HUES64 (cell line): ENCODE measurements around the gene KATNB1.
"Not testable (repeated sequence)": the region's sequence is repeated elsewhere in the genome, so short reads cannot be mapped to it uniquely, and the experiment has no call there.

Experiments
- H3K27ac ChIP-seq: 2 replicates; pipeline ENCODE4 v1.7.0; 2013; ENCODE audit warnings: low read depth, low read length, inconsistent platforms
- H3K27me3 ChIP-seq: 2 replicates; pipeline ENCODE4 v1.6.1; 2013; ENCODE audit warnings: mild to moderate bottlenecking, low read length; ENCODE audit not compliant: insufficient read depth
- H3K36me3 ChIP-seq: 2 replicates; pipeline ENCODE4 v1.6.1; 2013; ENCODE audit warnings: mild to moderate bottlenecking, low read length; ENCODE audit not compliant: insufficient read depth
- H3K4me1 ChIP-seq: 2 replicates; pipeline ENCODE4 v1.6.1; 2013; ENCODE audit warnings: mild to moderate bottlenecking, low read length, moderate library complexity; ENCODE audit not compliant: insufficient read depth
- H3K4me3 ChIP-seq: 2 replicates; pipeline ENCODE4 v1.5.1; 2013; ENCODE audit warnings: mild to moderate bottlenecking, low read length, moderate library complexity
- H3K9ac ChIP-seq: 2 replicates; pipeline ENCODE4 v1.6.1; 2013; ENCODE audit warnings: mild to moderate bottlenecking, low read depth, low read length
- H3K9me3 ChIP-seq: 2 replicates; pipeline ENCODE4 v1.6.1; 2013; ENCODE audit warnings: low read depth, low read length; ENCODE audit not compliant: insufficient read depth
- WGBS: fragments of 150-250, 120-280 bp; methylation state at CpG from one replicate; pipeline ENCODE4 v1.1.7; 2013; ENCODE audit warnings: missing lambda C conversion rate; 5-methylcytosine and 5-hydroxymethylcytosine counted together

The KATNB1 gene

DNA sequence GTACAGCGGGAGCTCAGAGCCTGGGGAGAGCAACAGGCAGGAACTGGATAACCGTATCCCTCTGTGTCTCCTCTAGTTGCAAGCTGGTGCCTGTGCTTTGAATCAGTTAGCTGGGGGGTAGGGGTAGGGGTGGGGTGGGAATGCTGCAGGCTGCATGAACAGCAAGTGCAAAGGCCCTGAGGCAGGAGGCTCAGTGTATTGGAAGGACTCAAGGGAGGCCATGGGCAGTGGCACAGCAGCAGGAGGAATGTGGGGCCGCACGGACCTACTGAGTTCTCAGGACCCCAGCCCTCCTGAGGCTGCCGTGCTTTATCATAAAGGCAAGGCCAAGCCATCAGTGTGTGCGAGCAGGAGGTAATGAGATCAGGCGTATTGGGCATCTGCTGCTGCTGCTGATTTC lies 3.3 kb downstream of the KATNB1 start:
- Histone ChIP-seq H3K4me1 (peaks cover 5% of the 10 kb centered on the region; the same call in 1 of the 2 replicates), H3K27ac (no peak overlapping the region), H3K9me3 (no peaks in the 10 kb centered on the region), H3K27me3 (no peaks in the 10 kb centered on the region), H3K36me3 (peaks cover 24% of the 10 kb centered on the region; the same call in 1 of the 2 replicates), H3K9ac (no peak overlapping the region), H3K4me3 (no peak overlapping the region)
- WGBS = 94% methylated on average over 7 of the region's 7 CpGs

DNA sequence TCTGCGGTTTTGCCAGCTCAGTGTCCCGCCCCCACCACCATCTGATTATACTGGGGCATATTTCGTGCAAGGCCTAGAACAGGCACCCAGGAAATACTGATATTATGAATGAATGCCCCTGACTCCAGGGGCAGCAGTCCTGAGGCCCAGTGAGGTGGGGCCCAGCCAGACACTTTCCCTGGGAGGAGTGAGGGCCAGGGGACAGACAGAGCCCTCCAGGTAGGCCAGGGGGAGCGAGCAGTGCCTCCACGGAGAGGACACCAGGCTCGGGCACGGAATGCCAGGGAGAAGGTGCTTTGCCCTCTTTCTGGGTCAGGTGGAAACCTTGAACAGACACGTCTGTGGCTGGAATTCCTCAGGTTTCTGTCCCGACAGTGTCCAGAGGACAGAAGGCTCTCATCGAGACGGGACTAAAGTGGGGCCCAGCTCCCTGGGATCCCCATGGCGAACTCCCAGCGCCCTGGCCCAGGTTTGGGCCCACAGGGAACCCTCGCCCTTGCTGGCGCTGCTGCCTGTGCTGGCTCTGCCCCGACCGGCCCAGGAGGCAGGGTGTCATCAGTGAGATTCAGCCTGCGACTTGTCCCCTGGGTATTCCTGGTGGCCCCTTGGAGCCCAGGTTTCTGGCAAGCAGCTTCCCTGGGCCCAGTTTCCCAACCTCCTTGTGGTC lies 4.3 kb downstream of the KATNB1 start:
- H3K9me3 ChIP-seq = no peaks in the 10 kb centered on the region
- H3K27me3 ChIP-seq = no peaks in the 10 kb centered on the region
- no peak overlapping the region for H3K27ac ChIP-seq
- peaks cover 24% of the 10 kb centered on the region; the same call in 1 of the 2 replicates for H3K36me3 ChIP-seq
- peaks cover 5% of the 10 kb centered on the region; the same call in 1 of the 2 replicates for H3K4me1 ChIP-seq
- H3K4me3 ChIP-seq = no peak overlapping the region
- H3K9ac ChIP-seq = no peak overlapping the region
- 94% methylated on average over 18 of the region's 18 CpGs for WGBS

DNA sequence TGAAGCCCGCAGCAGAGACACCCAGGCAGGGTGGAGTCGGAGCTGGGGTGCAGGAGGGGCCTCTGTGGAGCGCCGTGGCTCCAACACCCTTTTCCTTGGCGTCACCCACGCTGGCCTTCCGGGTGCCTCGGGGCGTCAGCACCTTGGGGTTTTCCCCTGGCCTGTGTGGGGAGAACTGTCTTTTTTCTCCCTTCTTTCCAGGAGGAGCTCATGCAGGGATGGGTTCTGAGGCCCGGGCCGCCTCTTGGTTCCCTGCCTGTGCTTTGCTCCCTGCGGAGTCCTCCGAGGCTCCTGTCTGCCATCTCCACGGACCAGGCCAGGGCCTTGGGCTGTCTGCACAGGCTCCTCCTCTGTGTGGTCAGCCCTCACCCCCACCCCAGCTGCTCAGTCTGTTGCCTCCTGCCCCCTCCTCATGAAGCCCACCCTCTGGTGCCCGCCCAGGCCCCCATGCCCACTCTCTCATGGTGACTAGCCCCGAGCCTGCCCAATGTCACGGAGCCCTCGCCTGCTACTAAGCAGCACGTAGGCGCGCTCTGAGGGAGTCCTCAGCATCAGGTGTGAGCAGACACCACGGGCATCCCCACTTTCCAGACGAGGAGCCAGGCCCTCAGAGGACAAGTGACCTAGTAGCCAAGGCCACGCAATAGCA lies 5.0 kb downstream of the KATNB1 start:
- no peaks in the 10 kb centered on the region for H3K27me3 ChIP-seq
- WGBS = 92% methylated on average over 24 of the region's 24 CpGs
- H3K36me3 ChIP-seq = peaks cover 24% of the 10 kb centered on the region; the same call in 1 of the 2 replicates
- H3K4me1 ChIP-seq = peaks cover 5% of the 10 kb centered on the region; the same call in 1 of the 2 replicates
- H3K27ac ChIP-seq = no peak overlapping the region
- no peaks in the 10 kb centered on the region for H3K9me3 ChIP-seq
- H3K4me3 ChIP-seq = no peak overlapping the region
- H3K9ac ChIP-seq = no peak overlapping the region

DNA sequence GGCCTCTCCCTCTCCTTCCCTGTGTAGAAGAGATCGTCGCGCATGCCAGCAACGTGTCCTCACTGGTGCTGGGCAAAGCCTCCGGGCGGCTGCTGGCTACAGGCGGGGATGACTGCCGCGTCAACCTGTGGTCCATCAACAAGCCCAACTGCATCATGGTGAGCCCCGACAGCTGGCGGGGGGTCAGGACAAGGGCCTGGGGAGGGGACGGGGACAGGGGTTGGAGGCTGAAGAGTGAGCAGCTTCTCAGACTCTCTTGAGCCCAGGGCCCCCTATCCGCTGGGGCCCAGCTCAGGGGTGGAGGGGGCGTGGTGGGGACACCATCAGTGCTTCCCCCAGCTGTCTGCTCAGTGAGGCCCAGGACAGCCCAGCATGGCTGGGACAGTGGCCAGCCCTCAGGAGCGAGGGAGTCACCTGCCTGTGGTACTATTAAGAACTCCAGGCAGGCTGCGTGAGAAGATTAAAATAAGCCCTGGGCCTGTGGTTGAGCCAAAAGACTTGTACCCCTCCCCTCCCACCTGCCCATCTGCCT lies 6.2 kb downstream of the KATNB1 start:
- Histone ChIP-seq H3K36me3 (peaks cover 24% of the 10 kb centered on the region; the same call in 1 of the 2 replicates), H3K9me3 (no peaks in the 10 kb centered on the region), H3K4me1 (peaks cover 3% of the 10 kb centered on the region; the same call in 1 of the 2 replicates), H3K27me3 (no peaks in the 10 kb centered on the region), H3K9ac (no peak overlapping the region), H3K4me3 (no peak overlapping the region), H3K27ac (no peak overlapping the region)
- 94% methylated on average over 16 of the region's 16 CpGs for WGBS

DNA sequence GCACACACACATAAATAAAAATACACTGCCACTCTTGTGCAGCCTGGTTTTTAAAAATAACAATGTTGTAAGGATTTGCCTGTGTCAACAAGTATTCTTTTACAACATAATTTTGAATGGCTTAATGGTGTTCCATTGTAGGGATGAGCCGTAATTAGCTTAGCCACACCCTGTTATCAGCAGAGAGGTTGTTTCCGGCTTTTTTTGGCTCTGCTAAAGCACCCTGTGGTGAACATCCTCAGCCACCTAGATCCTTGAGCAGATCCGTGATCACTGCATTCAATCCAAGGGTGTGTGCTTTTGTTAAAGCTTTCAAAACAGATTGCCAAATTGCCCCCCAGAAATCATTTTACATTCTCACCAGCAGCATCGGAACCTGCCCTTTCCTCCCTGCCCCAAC lies 7.0 kb downstream of the KATNB1 start:
- WGBS = 79% methylated on average over 4 of the region's 4 CpGs
- Histone ChIP-seq H3K4me1 (no peaks in the 10 kb centered on the region), H3K27ac (no peak overlapping the region), H3K4me3 (no peak overlapping the region), H3K9ac (no peak overlapping the region), H3K36me3 (peaks cover 19% of the 10 kb centered on the region; the same call in 1 of the 2 replicates), H3K27me3 (no peaks in the 10 kb centered on the region), H3K9me3 (no peaks in the 10 kb centered on the region)

DNA sequence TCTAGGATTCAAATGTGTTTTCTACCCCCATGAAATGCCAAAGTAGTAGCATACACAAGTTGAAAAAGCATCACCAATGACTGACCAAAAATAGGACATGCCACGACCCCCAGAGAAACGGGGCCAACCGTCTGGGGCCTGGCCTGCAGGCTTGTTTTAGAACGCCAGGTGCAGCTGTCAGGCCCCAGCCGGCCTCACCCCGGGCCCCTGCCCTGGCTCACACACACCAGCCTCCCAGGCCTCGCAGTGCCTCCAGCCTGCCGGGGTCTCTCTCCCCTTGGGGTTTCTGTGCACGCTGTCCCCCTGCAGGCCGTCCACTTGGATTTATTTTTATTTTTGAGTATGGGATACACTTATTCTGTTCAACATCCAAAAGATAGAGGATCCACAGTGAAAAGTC lies 7.9 kb downstream of the KATNB1 start:
- Histone ChIP-seq H3K9me3 (no peaks in the 10 kb centered on the region), H3K27ac (no peak overlapping the region), H3K4me3 (no peak overlapping the region), H3K9ac (no peak overlapping the region), H3K4me1 (no peaks in the 10 kb centered on the region), H3K36me3 (peaks cover 14% of the 10 kb centered on the region; the same call in 1 of the 2 replicates), H3K27me3 (no peaks in the 10 kb centered on the region)
- 94% methylated on average over 7 of the region's 10 CpGs for WGBS

DNA sequence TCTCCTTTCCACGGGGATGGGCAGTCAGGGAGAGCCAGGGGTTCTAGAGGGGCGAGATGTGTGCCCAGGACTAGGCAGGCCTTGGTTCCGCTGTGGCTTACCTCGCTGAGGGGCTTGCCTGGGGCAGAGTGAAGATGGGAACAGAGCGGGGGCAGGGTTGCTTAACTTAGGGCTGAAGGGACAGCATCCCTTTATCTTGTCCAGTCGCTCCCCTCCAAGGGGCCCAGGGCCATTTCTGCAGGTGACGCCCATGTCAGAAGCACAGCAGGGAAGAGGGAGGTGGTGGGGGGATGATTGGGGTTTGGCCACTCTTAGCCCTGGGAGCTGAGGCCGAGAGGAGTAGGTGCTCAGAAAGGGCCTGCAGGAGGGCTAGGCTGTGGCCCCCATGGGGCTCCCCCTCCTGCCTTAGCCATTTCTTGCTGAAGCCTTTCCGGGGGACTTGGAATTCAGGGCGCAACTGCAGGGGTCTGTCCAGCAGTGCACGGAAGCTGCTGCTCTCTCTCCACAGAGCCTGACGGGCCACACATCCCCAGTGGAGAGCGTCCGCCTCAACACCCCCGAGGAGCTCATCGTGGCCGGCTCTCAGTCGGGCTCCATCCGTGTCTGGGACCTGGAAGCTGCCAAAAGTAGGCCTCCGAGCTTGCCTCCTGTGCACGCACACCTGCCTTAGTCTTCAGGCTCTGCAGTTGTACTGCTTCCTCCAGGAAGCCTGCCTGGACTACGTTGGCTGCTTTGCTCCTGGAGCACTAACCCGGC lies 8.5 kb downstream of the KATNB1 start:
- 90% methylated on average over 23 of the region's 23 CpGs for WGBS
- Histone ChIP-seq H3K9me3 (no peaks in the 10 kb centered on the region), H3K36me3 (peaks cover 14% of the 10 kb centered on the region; the same call in 1 of the 2 replicates), H3K4me1 (no peaks in the 10 kb centered on the region), H3K4me3 (no peak overlapping the region), H3K9ac (no peak overlapping the region), H3K27me3 (no peaks in the 10 kb centered on the region), H3K27ac (no peak overlapping the region)

DNA sequence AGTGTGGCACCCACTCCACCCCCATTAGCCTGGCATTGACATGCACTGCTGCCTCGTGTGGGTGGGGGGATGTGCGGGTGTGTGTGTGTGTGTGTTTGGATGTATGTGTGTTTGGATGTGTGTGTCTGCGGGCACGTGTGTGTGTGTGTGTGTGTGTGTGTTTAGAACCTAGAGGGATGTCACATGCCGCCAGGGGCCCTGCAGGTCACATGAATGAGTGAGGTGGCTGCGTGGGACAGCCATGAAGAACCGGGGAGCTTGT lies 9.0 kb downstream of the KATNB1 start:
- Histone ChIP-seq H3K27ac (no peak overlapping the region), H3K4me1 (no peaks in the 10 kb centered on the region), H3K36me3 (peaks cover 14% of the 10 kb centered on the region; the same call in 1 of the 2 replicates), H3K27me3 (no peaks in the 10 kb centered on the region), H3K4me3 (no peak overlapping the region), H3K9ac (no peak overlapping the region), H3K9me3 (no peaks in the 10 kb centered on the region)
- WGBS = 91% methylated on average over 7 of the region's 7 CpGs

DNA sequence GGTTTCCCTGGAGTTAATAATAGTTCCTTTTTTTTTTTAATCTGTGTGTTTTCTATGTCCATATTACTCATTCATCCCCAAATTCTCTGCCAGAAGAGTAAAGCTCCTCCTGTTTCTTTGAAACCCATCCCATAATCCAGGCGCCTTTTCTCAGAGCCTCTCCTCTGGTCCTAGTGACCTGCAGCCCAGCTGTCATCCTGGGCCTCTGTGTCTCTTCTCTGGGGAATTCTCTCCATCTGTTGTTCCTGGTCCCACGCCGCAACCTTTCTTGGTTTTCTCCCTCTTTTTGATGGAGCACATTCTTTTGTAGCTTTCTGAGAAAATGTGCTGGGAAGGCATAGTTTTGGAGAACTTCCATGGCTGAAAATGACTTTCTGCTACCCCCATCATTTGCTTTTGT lies 10.2 kb downstream of the KATNB1 start:
- peaks cover 14% of the 10 kb centered on the region; the same call in 1 of the 2 replicates for H3K36me3 ChIP-seq
- 96% methylated on average over 3 of the region's 3 CpGs for WGBS
- H3K9me3 ChIP-seq = no peaks in the 10 kb centered on the region
- no peak overlapping the region for H3K9ac ChIP-seq
- no peaks in the 10 kb centered on the region for H3K27me3 ChIP-seq
- H3K4me3 ChIP-seq = no peak overlapping the region
- no peak overlapping the region for H3K27ac ChIP-seq
- H3K4me1 ChIP-seq = no peaks in the 10 kb centered on the region

DNA sequence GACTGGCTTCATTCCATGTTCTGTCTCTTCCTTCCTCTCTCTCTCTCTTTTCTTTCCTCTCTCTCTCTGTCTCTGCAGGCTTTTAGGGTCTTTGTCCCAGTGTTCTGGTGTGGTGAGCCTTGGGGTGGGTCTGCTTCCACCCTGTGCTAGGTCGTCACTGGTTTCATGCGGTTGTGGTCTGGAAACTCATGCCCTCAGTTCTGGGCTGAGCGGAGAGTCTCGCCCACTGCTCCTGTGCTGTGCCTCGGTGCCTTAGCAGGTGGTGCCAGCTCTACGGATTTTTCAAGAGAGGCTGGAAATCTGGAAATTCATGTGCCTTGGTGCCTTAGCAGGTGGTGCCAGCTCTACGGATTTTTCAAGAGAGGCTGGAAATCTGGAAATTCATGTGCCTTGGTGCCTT lies 10.7 kb downstream of the KATNB1 start:
- peaks cover 15% of the 10 kb centered on the region; the same call in 1 of the 2 replicates for H3K36me3 ChIP-seq
- 86% methylated on average over 7 of the region's 7 CpGs for WGBS
- not testable (repeated sequence) for H3K27ac ChIP-seq, H3K27me3 ChIP-seq, H3K4me1 ChIP-seq, H3K4me3 ChIP-seq, H3K9ac ChIP-seq, H3K9me3 ChIP-seq

DNA sequence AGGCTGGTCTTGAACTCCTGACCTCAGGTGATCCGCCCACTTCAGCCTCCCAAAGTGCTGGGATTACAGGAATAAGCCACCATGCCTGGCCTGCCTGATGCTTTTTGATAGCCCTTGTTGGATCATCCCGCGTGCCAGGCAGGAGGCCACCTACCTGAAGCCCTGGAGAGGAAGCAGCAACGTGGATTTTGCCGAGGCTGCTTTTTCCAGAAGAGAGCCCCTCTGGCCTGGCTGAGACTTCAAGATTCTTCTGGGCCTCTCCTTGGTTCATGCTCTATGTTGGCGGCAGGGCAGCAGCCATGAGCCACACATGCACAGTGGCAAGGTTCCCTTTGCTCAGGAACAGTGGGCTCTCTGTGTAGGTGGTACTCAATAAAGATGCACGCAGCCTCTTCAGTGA lies 11.5 kb downstream of the KATNB1 start:
- H3K36me3 ChIP-seq = peaks cover 16% of the 10 kb centered on the region
- H3K4me3 ChIP-seq = no peak overlapping the region
- WGBS = 93% methylated on average over 7 of the region's 7 CpGs

More for the DNA sequence above, 11.5 kb downstream of the KATNB1 start:
- Histone ChIP-seq H3K9me3 (no peaks in the 10 kb centered on the region), H3K4me1 (no peaks in the 10 kb centered on the region), H3K27me3 (no peaks in the 10 kb centered on the region), H3K27ac (no peak overlapping the region), H3K9ac (no peak overlapping the region)
